Measurements from ENCODE around the gene NAT16. TPM values are rescaled to one million over a fixed set of nuclear protein-coding genes. Genes with fewer than 3 reads are reported as not detected.
"Not testable (repeated sequence)": the region's sequence is repeated elsewhere in the genome, so short reads cannot be mapped to it uniquely, and the experiment has no call there.

The NAT16 gene
- total RNA-seq, 1 donor from 2014 or later = not detected

GRCh38 chr7:101121631-101121990, 58.5 kb downstream of the NAT16 start:
- Histone ChIP-seq H3K4me3 (ENCODE audit: low read length in 3 of 3) (peak overlapping the region; percentile 60 to 72 (median 70)), H3K4me1 (ENCODE audit: control insufficient read depth in 3 of 3, insufficient read depth in 3 of 3, low read length in 3 of 3) (peaks cover 26 to 32% (median 27%) of the 10 kb centered on the region in 3 donors)

More at GRCh38 chr7:101121631-101121990, 58.5 kb downstream of the NAT16 start:
- not testable (repeated sequence) for H3K9me3 ChIP-seq (ENCODE audit: control insufficient read depth in 3 of 3, low read length in 3 of 3); H3K27me3 ChIP-seq (ENCODE audit: control insufficient read depth in 3 of 3, insufficient read depth in 3 of 3, low read length in 3 of 3); H3K36me3 ChIP-seq (ENCODE audit: control insufficient read depth in 3 of 3, insufficient read depth in 3 of 3, low read length in 3 of 3)
- H3K9ac ChIP-seq (ENCODE audit: low read depth in 1 of 3, low read length in 3 of 3) = peak overlapping the region; percentile 44 to 81 (median 76)
- peak overlapping the region; percentile 83 for H3K27ac ChIP-seq (ENCODE audit: low read depth, low read length)

Small RNA genes within 50 kb of the gene (small RNA-seq; reads per million reads assigned to genes)
- gene MIR4653 = not detected

Other genes with a start within 250 kb of the NAT16 start
- gene MUC3A, start 230.8 kb downstream of the NAT16 start, total RNA-seq = not detected
- not detected for gene MUC12, start 210.7 kb downstream of the NAT16 start, total RNA-seq
- not detected for gene MUC17, start 160.2 kb downstream of the NAT16 start, total RNA-seq
- 6.3 TPM for gene TRIM56, start 94.8 kb downstream of the NAT16 start, total RNA-seq
- 2.1 TPM for gene SERPINE1, start 53.2 kb downstream of the NAT16 start, total RNA-seq
- gene AP1S1, start 25.8 kb downstream of the NAT16 start, total RNA-seq = 27.7 TPM
- not detected for gene VGF, start 14.7 kb downstream of the NAT16 start, total RNA-seq
- not detected for gene MOGAT3, start 20.7 kb upstream of the NAT16 start, total RNA-seq
- 20.9 TPM for gene PLOD3, start 37.3 kb upstream of the NAT16 start, total RNA-seq
- gene ZNHIT1, start 37.9 kb upstream of the NAT16 start, total RNA-seq = 84.0 TPM
- gene CLDN15, start 57.5 kb upstream of the NAT16 start, total RNA-seq = 2.1 TPM
- gene FIS1, start 64.8 kb upstream of the NAT16 start, total RNA-seq = 188 TPM
- gene IFT22, start 141.5 kb upstream of the NAT16 start, total RNA-seq = 17.2 TPM
- 7.8 TPM for gene COL26A1, start 182.6 kb upstream of the NAT16 start, total RNA-seq

Measured in skeletal muscle tissue (tissue), 5 donors.